HEK293 (cell line): ENCODE results near the gene LEF1.

Source experiments
- CTCF ChIP-seq: fragments of 450-650 bp; formaldehyde crosslinking; IDR thresholded peaks from 2 replicates; pipeline ENCODE4 v1.5.1; 2016; ENCODE audit warnings: missing biosample characterization, missing genetic modification characterization
- YY1 ChIP-seq: fragments of 450-650 bp; formaldehyde crosslinking; IDR thresholded peaks from 2 replicates; pipeline ENCODE4 v1.5.1; 2018; ENCODE audit warnings: missing biosample characterization, missing genetic modification characterization
- ZNF521 ChIP-seq: fragments of 450-650 bp; formaldehyde crosslinking; IDR thresholded peaks from 2 replicates; pipeline ENCODE4 v1.5.1; 2017; ENCODE audit warnings: missing biosample characterization, mild to moderate bottlenecking, missing genetic modification characterization
- ZNF777 ChIP-seq: fragments of 450-650 bp; formaldehyde crosslinking; IDR thresholded peaks from 2 replicates; pipeline ENCODE4 v1.5.1; 2017; ENCODE audit warnings: missing biosample characterization, missing genetic modification characterization, borderline replicate concordance

GRCh38 chr4:108107101-108107500, 61.6 kb downstream of the LEF1 start:
- TF ChIP-seq CTCF (tag by site-specific recombination) (no peak), YY1 (tag by site-specific recombination) (no peak), ZNF777 (no peak), ZNF521 (tag by site-specific recombination) (no peak)
